K562 (cell line): Measurements from ENCODE around the gene CRLF1. TPM values are rescaled to one million over a fixed set of nuclear protein-coding genes. Genes with fewer than 3 reads are reported as not detected.

Source experiments
- CBFA2T2 ChIP-seq: fragments of 450-650 bp; conservative IDR thresholded peaks from 2 replicates; pipeline ENCODE4 v1.6.1; 2017; ENCODE audit warnings: mild to moderate bottlenecking
- CBX2 ChIP-seq: fragments of 200-600 bp; sonication (generic); IDR thresholded peaks from one replicate; pipeline ENCODE4 v1.6.1; 2012; ENCODE audit warnings: mild to moderate bottlenecking, low read length, inconsistent platforms; ENCODE audit not compliant: insufficient read depth, poor library complexity, severe bottlenecking
- PCBP2 ChIP-seq: fragments of 200-400 bp; formaldehyde crosslinking; IDR thresholded peaks from 2 replicates; pipeline ENCODE4 v1.6.1; 2018; ENCODE audit warnings: low read length, low read depth, mild to moderate bottlenecking, moderate library complexity; ENCODE audit not compliant: poor library complexity, severe bottlenecking
- RBM39 ChIP-seq: fragments of 200-400 bp; formaldehyde crosslinking; optimal IDR thresholded peaks from 2 replicates; pipeline ENCODE3; 2018; ENCODE audit warnings: low read depth, low read length
- SAP30 ChIP-seq: fragments of 200-600 bp; sonication (generic); IDR thresholded peaks from 2 replicates; pipeline ENCODE4 v1.6.1; 2012; ENCODE audit warnings: borderline replicate concordance, low read depth, mild to moderate bottlenecking, moderate library complexity, low read length, control low read depth, inconsistent platforms; ENCODE audit not compliant: insufficient read depth, poor library complexity, severe bottlenecking
- ZC3H4 ChIP-seq: sonication (generic); formaldehyde crosslinking; IDR thresholded peaks from 2 replicates; pipeline ENCODE4 v1.9.0; 2021; ENCODE audit warnings: missing genetic modification reagents, borderline replicate concordance
- ZNF668 ChIP-seq: fragments of 250-450 bp; sonication (Bioruptor Pico); IDR thresholded peaks from 2 replicates; pipeline ENCODE4 v1.8.0; 2022; ENCODE audit warnings: mild to moderate bottlenecking, inconsistent platforms
- polyA plus RNA-seq, 8 experiments: library from polyadenylated mRNA; depleted of rRNA in 4 of 8; stranded (reverse) in 5 of 8; unstranded in 3 of 8; fragments of >200 nt; fragmentation: Nextera tagmentation in 2 of 8; fragmentation: Illumina TruSeq in 1 of 8; extraction: Ambion mirVana in 2 of 8; extraction: Trizol in 1 of 8; gene quantifications; 2 replicates each; pipeline versions ENCODE4 v1.2.1 to v1.2.3, GENCODE V29; 2011 to 2014; ENCODE audit warnings: inconsistent platforms in 1 of 8, missing spikeins in 1 of 8
- total RNA-seq, 7 experiments: library from RNA; depleted of rRNA in 6 of 7; stranded (reverse); fragments of >200 nt in 6 of 7; fragmentation: Illumina TruSeq in 2 of 7; extraction: Trizol in 2 of 7; gene quantifications; 2 replicates each; pipeline versions ENCODE4 v1.2.1 to v1.2.3, GENCODE V29; 2011 to 2021; ENCODE audit warnings: low replicate concordance in 1 of 7
- TF ChIP-seq, protein P1 (sequence below): IDR thresholded peaks from 3 replicates; pipeline ENCODE4 v1.6.1; 2011; ENCODE audit warnings: borderline replicate concordance, mild to moderate bottlenecking, moderate library complexity; ENCODE audit not compliant: insufficient read length; ENCODE audit errors: extremely low read depth
- TF ChIP-seq, protein P2 (sequence below): sonication (generic); formaldehyde crosslinking; IDR thresholded peaks from 2 replicates; pipeline ENCODE4 v1.9.0; 2022; ENCODE audit warnings: mild to moderate bottlenecking, missing genetic modification reagents
- TF ChIP-seq, protein P3 (sequence below), 2 experiments: fragments of 450-650 bp; formaldehyde crosslinking in 1 of 2; IDR thresholded peaks; 2 replicates each; pipeline versions ENCODE4 v1.4.0 to v1.6.1; 2014 to 2020; ENCODE audit warnings: mild to moderate bottlenecking in 2 of 2, borderline replicate concordance in 1 of 2, low read depth in 1 of 2
- TF ChIP-seq, protein P4 (sequence below): fragments of 250-450 bp; sonication (Bioruptor Pico); IDR thresholded peaks from 2 replicates; pipeline ENCODE4 v1.4.0; 2020

The CRLF1 gene
- total and polyA plus RNA-seq, 9 of the 15 experiments (the other 6 are each of a cell fraction or from before 2014, with no cell fraction given): 0.85 to 3.6 (median 1.7) TPM

DNA sequence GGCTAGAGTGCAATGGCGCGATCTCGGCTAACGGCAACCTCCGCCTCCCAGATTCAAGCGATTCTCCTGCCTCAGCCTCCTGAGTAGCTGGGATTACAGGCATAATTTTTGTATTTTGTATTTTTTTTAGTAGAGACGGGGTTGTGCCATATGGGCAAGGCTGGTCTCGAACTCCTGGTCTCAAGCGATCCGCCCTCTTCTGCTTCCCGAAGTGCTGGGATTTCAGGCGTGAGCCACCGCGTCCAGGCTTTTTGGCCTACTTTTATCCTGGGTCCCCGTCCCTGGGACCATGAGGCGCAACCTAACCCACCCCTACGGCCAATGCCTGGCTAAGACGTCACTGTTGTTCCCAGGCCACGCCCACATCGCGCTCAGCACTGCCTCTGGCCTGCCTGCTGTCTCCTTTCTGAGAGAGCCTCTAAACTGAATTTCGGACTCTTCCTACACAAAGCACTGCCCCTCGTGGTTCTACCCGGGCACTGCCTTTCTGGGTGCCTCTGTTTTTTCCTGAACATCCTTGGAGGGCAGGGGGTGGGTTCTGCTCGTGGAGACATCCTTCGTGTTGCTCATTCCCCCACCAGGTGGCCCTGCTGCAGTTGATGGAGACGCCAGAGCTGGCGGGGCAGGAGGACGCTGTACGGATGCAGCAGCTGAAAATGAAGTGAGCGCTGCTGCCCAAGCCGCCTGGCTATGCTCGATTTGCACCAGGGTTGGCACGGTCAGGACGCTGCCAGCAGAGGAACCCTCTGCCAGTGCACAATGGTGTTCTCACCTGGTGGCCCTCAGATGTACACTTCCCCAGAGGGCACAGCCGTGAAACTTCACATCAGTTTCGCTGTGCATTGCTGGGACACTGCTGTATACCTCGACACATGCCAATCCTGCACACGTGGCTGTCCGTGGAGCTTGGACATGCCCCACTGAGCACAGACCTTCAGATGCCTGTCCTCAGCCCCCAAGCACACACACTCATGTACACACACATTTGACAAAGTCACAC is 16.0 kb downstream of the CRLF1 start (continued):
- TF ChIP-seq SAP30: no peak
- TF ChIP-seq RBM39: peak; percentile 7
- no peak for TF ChIP-seq ZC3H4
- TF ChIP-seq, protein P1, sequence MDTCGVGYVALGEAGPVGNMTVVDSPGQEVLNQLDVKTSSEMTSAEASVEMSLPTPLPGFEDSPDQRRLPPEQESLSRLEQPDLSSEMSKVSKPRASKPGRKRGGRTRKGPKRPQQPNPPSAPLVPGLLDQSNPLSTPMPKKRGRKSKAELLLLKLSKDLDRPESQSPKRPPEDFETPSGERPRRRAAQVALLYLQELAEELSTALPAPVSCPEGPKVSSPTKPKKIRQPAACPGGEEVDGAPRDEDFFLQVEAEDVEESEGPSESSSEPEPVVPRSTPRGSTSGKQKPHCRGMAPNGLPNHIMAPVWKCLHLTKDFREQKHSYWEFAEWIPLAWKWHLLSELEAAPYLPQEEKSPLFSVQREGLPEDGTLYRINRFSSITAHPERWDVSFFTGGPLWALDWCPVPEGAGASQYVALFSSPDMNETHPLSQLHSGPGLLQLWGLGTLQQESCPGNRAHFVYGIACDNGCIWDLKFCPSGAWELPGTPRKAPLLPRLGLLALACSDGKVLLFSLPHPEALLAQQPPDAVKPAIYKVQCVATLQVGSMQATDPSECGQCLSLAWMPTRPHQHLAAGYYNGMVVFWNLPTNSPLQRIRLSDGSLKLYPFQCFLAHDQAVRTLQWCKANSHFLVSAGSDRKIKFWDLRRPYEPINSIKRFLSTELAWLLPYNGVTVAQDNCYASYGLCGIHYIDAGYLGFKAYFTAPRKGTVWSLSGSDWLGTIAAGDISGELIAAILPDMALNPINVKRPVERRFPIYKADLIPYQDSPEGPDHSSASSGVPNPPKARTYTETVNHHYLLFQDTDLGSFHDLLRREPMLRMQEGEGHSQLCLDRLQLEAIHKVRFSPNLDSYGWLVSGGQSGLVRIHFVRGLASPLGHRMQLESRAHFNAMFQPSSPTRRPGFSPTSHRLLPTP: no peak
- no peak for TF ChIP-seq ZNF668
- TF ChIP-seq CBFA2T2: no peak
- TF ChIP-seq, protein P2, sequence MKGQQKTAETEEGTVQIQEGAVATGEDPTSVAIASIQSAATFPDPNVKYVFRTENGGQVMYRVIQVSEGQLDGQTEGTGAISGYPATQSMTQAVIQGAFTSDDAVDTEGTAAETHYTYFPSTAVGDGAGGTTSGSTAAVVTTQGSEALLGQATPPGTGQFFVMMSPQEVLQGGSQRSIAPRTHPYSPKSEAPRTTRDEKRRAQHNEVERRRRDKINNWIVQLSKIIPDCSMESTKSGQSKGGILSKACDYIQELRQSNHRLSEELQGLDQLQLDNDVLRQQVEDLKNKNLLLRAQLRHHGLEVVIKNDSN (CRISPR knock-in tag): no peak
- TF ChIP-seq, protein P3, sequence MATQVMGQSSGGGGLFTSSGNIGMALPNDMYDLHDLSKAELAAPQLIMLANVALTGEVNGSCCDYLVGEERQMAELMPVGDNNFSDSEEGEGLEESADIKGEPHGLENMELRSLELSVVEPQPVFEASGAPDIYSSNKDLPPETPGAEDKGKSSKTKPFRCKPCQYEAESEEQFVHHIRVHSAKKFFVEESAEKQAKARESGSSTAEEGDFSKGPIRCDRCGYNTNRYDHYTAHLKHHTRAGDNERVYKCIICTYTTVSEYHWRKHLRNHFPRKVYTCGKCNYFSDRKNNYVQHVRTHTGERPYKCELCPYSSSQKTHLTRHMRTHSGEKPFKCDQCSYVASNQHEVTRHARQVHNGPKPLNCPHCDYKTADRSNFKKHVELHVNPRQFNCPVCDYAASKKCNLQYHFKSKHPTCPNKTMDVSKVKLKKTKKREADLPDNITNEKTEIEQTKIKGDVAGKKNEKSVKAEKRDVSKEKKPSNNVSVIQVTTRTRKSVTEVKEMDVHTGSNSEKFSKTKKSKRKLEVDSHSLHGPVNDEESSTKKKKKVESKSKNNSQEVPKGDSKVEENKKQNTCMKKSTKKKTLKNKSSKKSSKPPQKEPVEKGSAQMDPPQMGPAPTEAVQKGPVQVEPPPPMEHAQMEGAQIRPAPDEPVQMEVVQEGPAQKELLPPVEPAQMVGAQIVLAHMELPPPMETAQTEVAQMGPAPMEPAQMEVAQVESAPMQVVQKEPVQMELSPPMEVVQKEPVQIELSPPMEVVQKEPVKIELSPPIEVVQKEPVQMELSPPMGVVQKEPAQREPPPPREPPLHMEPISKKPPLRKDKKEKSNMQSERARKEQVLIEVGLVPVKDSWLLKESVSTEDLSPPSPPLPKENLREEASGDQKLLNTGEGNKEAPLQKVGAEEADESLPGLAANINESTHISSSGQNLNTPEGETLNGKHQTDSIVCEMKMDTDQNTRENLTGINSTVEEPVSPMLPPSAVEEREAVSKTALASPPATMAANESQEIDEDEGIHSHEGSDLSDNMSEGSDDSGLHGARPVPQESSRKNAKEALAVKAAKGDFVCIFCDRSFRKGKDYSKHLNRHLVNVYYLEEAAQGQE (IDR thresholded peaks at IDR 0.05; ENCODE audit: borderline replicate concordance): peak; percentile 45; the same call in 1 of the 2 replicates
- TF ChIP-seq, protein P3 (CRISPR knock-in tag; IDR thresholded peaks at IDR 0.05; ENCODE audit: low read depth): no peak
- TF ChIP-seq, protein P4, sequence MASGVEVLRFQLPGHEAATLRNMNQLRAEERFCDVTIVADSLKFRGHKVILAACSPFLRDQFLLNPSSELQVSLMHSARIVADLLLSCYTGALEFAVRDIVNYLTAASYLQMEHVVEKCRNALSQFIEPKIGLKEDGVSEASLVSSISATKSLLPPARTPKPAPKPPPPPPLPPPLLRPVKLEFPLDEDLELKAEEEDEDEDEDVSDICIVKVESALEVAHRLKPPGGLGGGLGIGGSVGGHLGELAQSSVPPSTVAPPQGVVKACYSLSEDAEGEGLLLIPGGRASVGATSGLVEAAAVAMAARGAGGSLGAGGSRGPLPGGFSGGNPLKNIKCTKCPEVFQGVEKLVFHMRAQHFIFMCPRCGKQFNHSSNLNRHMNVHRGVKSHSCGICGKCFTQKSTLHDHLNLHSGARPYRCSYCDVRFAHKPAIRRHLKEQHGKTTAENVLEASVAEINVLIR (CRISPR knock-in tag): peak; percentile 54; the same call in 1 of the 2 replicates
- TF ChIP-seq CBX2: no peak
- no peak for TF ChIP-seq PCBP2
